Stomach smooth muscle (tissue), 2 donors: ENCODE data around the gene RAB3C.

Experiments
- H3K27ac ChIP-seq: one replicate; pipeline ENCODE4 v1.7.0; 2013; ENCODE audit warnings: mild to moderate bottlenecking, low read length, inconsistent platforms
- H3K27me3 ChIP-seq, 2 donors: one replicate each; pipeline ENCODE4 v1.7.0; 2013; ENCODE audit warnings: low read length in 2 of 2; ENCODE audit not compliant: insufficient read depth in 2 of 2, control insufficient read depth in 1 of 2
- H3K36me3 ChIP-seq, 2 donors: one replicate each; pipeline ENCODE4 v1.7.0; 2013; ENCODE audit warnings: low read length in 2 of 2; ENCODE audit not compliant: control insufficient read depth in 2 of 2, insufficient read depth in 2 of 2
- H3K4me1 ChIP-seq: one replicate; pipeline ENCODE4 v1.7.0; 2013; ENCODE audit warnings: low read length; ENCODE audit not compliant: control insufficient read depth, insufficient read depth
- H3K4me3 ChIP-seq, 2 donors: one replicate each; pipeline ENCODE4 v1.7.0; 2013; ENCODE audit warnings: low read length in 2 of 2
- H3K9ac ChIP-seq, 2 donors: one replicate each; pipeline ENCODE4 v1.7.0; 2013; ENCODE audit warnings: low read length in 2 of 2, mild to moderate bottlenecking in 1 of 2
- H3K9me3 ChIP-seq, 2 donors: one replicate each; pipeline ENCODE4 v1.7.0; 2013; ENCODE audit warnings: low read length in 2 of 2; ENCODE audit not compliant: control insufficient read depth in 2 of 2
- donor health status: healthy.
- donor health status: Pancreatic carcinoma.

The RAB3C gene

GRCh38 chr5:58764199-58764598, 181.3 kb downstream of the RAB3C start:
- no peaks in the 10 kb centered on the region for H3K4me1 ChIP-seq
- no peaks in the 10 kb centered on the region for H3K9me3 ChIP-seq

GRCh38 chr5:58765058-58765457, 182.2 kb downstream of the RAB3C start:
- H3K27me3 ChIP-seq, result no peaks in the 10 kb centered on the region
- no peak overlapping the region for H3K4me3 ChIP-seq
- no peaks in the 10 kb centered on the region for H3K36me3 ChIP-seq
- H3K9me3 ChIP-seq, result no peaks in the 10 kb centered on the region
- H3K27ac ChIP-seq, result no peak overlapping the region
- H3K4me1 ChIP-seq, result no peaks in the 10 kb centered on the region
- H3K9ac ChIP-seq, result no peak overlapping the region

More at GRCh38 chr5:58764199-58764598, 181.3 kb downstream of the RAB3C start:
- H3K9ac ChIP-seq, result no peak overlapping the region
- no peaks in the 10 kb centered on the region for H3K27me3 ChIP-seq
- H3K27ac ChIP-seq, result no peak overlapping the region
- H3K36me3 ChIP-seq, result no peaks in the 10 kb centered on the region
- H3K4me3 ChIP-seq, result no peak overlapping the region

GRCh38 chr5:58767104-58767503, 184.2 kb downstream of the RAB3C start:
- Histone ChIP-seq H3K27ac (no peak overlapping the region), H3K27me3 (no peaks in the 10 kb centered on the region), H3K9ac (no peak overlapping the region), H3K4me3 (no peak overlapping the region), H3K36me3 (no peaks in the 10 kb centered on the region), H3K4me1 (no peaks in the 10 kb centered on the region), H3K9me3 (no peaks in the 10 kb centered on the region)

GRCh38 chr5:58770136-58770535, 187.3 kb downstream of the RAB3C start:
- Histone ChIP-seq H3K27me3 (no peaks in the 10 kb centered on the region), H3K4me1 (no peaks in the 10 kb centered on the region), H3K4me3 (no peak overlapping the region), H3K36me3 (no peaks in the 10 kb centered on the region), H3K9me3 (no peaks in the 10 kb centered on the region), H3K9ac (no peak overlapping the region), H3K27ac (no peak overlapping the region)

GRCh38 chr5:58771796-58772195, 188.9 kb downstream of the RAB3C start:
- Histone ChIP-seq H3K36me3 (no peaks in the 10 kb centered on the region), H3K27me3 (no peaks in the 10 kb centered on the region), H3K4me3 (no peak overlapping the region), H3K27ac (no peak overlapping the region), H3K4me1 (no peaks in the 10 kb centered on the region), H3K9me3 (no peaks in the 10 kb centered on the region), H3K9ac (no peak overlapping the region)

GRCh38 chr5:58773744-58774441, 191.0 kb downstream of the RAB3C start:
- Histone ChIP-seq H3K27ac (no peak overlapping the region), H3K36me3 (no peaks in the 10 kb centered on the region), H3K9ac (no peak overlapping the region), H3K27me3 (no peaks in the 10 kb centered on the region), H3K4me1 (no peaks in the 10 kb centered on the region), H3K9me3 (no peaks in the 10 kb centered on the region), H3K4me3 (no peak overlapping the region)

- no peak overlapping the region for H3K27ac ChIP-seq
- no peaks in the 10 kb centered on the region for H3K9me3 ChIP-seq
- no peak overlapping the region for H3K4me3 ChIP-seq
- no peaks in the 10 kb centered on the region for H3K27me3 ChIP-seq
- no peaks in the 10 kb centered on the region for H3K4me1 ChIP-seq
- H3K9ac ChIP-seq, result no peak overlapping the region
- no peaks in the 10 kb centered on the region for H3K36me3 ChIP-seq
These were observed 192.1 kb downstream of the RAB3C start for GRCh38 chr5:58774937-58775336.

GRCh38 chr5:58775701-58776262, 192.9 kb downstream of the RAB3C start:
- no peak overlapping the region for H3K9ac ChIP-seq
- no peaks in the 10 kb centered on the region for H3K4me1 ChIP-seq
- no peaks in the 10 kb centered on the region for H3K9me3 ChIP-seq
- H3K27ac ChIP-seq, result no peak overlapping the region
- H3K27me3 ChIP-seq, result no peaks in the 10 kb centered on the region
- H3K36me3 ChIP-seq, result no peaks in the 10 kb centered on the region
- no peak overlapping the region for H3K4me3 ChIP-seq

GRCh38 chr5:58776559-58776958, 193.7 kb downstream of the RAB3C start:
- Histone ChIP-seq H3K9me3 (no peaks in the 10 kb centered on the region), H3K4me1 (no peaks in the 10 kb centered on the region), H3K36me3 (no peaks in the 10 kb centered on the region), H3K9ac (no peak overlapping the region), H3K27me3 (no peaks in the 10 kb centered on the region), H3K27ac (no peak overlapping the region), H3K4me3 (no peak overlapping the region)

GRCh38 chr5:58778888-58779287, 196.0 kb downstream of the RAB3C start:
- H3K9ac ChIP-seq, result no peak overlapping the region
- H3K27ac ChIP-seq, result no peak overlapping the region
- H3K9me3 ChIP-seq, result no peaks in the 10 kb centered on the region
- no peaks in the 10 kb centered on the region for H3K36me3 ChIP-seq
- H3K27me3 ChIP-seq, result no peaks in the 10 kb centered on the region
- no peak overlapping the region for H3K4me3 ChIP-seq
- no peaks in the 10 kb centered on the region for H3K4me1 ChIP-seq

- Histone ChIP-seq H3K9ac (no peak overlapping the region), H3K4me3 (no peak overlapping the region), H3K27me3 (peaks cover 0 to 2% of the 10 kb centered on the region in 2 donors), H3K4me1 (no peaks in the 10 kb centered on the region), H3K9me3 (no peaks in the 10 kb centered on the region), H3K36me3 (no peaks in the 10 kb centered on the region), H3K27ac (no peak overlapping the region)
These were observed 203.2 kb downstream of the RAB3C start for GRCh38 chr5:58786035-58786434.
